ENCODE measurements around the gene AHR. TPM values are rescaled to one million over a fixed set of nuclear protein-coding genes. Genes with fewer than 3 reads are reported as not detected.

The AHR gene
- total RNA-seq, 4 donors from 2014 or later = 12.0 to 13.6 (median 13.1) TPM

DNA sequence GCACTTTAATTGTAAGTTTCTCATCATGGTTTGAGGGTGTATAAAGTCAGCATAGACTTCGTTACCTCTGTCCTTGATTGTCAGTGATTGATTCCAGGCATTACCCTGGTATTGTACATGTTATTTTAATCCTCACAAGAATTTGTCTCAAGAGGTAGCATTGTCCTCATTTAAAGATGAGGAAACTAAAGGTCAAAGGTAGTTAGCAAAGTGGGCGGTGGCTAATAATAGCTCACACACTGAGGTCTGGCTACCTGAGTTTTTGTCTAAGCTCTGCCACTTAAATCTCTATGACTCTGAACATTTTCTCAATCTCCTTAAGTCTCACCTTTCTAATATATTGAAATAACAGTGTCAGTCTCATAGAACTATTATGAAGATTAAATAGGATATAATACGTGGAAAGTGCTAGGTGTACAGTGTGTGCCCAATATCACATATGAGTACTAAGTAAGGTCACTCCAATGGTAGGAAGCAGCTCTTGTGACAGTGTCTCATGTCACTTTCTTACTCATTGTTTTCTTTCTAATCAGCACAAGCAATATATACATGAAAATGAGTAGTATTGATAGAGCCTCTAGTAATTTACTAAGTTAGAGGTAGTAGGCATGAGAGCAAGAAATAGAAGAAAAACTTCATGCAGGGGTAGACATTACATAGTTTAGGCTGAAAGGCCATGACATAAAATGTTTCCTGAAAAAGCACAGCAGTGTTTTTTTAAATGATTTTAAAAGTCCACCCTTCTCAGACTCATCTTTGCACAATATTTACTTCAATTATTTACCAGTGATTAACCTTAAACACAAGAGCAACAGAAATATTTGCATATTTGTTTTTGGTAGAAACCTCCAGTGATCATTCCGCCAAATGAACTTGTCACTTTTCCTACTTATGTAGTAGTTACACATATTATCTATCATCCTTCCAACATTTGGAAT, 21.0 kb downstream of the AHR start:
- H3K27me3 ChIP-seq = no peaks in the 10 kb centered on the region
- ATAC-seq (no peak), DNase-seq (no peak)
- in situ Hi-C loops (cut with MboI; ENCODE audit: low sequenced_read_pairs in 4 of 4) = loop anchor here in 1 of 4 donors (25.0 kb wide), 1 partner anchor 618 kb away; the partner anchor contains the start of gene SNX13
- no peaks in the 10 kb centered on the region for H3K36me3 ChIP-seq
- no peak overlapping the region for H3K27ac ChIP-seq
- intact Hi-C loops (cut with DNase I; ENCODE audit: low total_unique reads) = no loop called here
- H3K9me3 ChIP-seq = no peaks in the 10 kb centered on the region
- no peak overlapping the region for H3K4me3 ChIP-seq
- TF ChIP-seq POLR2A (IDR thresholded peaks at IDR 0.05) = no peak
- TF ChIP-seq, protein P1, sequence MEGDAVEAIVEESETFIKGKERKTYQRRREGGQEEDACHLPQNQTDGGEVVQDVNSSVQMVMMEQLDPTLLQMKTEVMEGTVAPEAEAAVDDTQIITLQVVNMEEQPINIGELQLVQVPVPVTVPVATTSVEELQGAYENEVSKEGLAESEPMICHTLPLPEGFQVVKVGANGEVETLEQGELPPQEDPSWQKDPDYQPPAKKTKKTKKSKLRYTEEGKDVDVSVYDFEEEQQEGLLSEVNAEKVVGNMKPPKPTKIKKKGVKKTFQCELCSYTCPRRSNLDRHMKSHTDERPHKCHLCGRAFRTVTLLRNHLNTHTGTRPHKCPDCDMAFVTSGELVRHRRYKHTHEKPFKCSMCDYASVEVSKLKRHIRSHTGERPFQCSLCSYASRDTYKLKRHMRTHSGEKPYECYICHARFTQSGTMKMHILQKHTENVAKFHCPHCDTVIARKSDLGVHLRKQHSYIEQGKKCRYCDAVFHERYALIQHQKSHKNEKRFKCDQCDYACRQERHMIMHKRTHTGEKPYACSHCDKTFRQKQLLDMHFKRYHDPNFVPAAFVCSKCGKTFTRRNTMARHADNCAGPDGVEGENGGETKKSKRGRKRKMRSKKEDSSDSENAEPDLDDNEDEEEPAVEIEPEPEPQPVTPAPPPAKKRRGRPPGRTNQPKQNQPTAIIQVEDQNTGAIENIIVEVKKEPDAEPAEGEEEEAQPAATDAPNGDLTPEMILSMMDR (IDR thresholded peaks at IDR 0.05 in 4 of 5, conservative IDR thresholded peaks at IDR 0.05 in 1 of 5) = no peak
- no peaks in the 10 kb centered on the region for H3K4me1 ChIP-seq

DNA sequence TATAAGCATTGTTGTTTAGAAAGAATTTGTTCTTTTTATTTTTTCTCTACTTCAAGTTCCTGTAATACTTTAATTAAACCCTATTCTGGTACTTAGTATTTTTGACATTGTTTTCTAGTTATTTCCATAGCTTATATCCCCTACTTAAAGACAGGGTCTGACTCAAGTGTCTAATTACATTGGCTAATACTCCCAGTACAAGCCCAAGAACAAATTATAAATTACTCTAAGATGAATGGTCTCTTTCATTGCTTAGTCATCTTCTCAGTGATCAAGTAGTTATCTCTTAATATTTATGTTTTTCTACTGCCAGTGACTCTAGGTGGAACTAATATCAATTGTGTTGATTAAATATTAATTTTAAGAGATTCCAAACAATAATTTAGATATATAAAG, 21.6 kb downstream of the AHR start:
- intact Hi-C loops (cut with DNase I; ENCODE audit: low total_unique reads) (no loop called here), in situ Hi-C loops (cut with MboI; ENCODE audit: low sequenced_read_pairs in 4 of 4) (loop anchor here in 1 of 4 donors (25.0 kb wide), 1 partner anchor 617 kb away; the partner anchor contains the start of gene SNX13)
- ATAC-seq = no peak
- Histone ChIP-seq H3K27me3 (no peaks in the 10 kb centered on the region), H3K36me3 (no peaks in the 10 kb centered on the region), H3K27ac (no peak overlapping the region), H3K9me3 (no peaks in the 10 kb centered on the region), H3K4me1 (no peaks in the 10 kb centered on the region), H3K4me3 (no peak overlapping the region)
- TF ChIP-seq, protein P1 (IDR thresholded peaks at IDR 0.05 in 4 of 5, conservative IDR thresholded peaks at IDR 0.05 in 1 of 5) = no peak
- TF ChIP-seq POLR2A (IDR thresholded peaks at IDR 0.05) = no peak
- no peak for DNase-seq

DNA sequence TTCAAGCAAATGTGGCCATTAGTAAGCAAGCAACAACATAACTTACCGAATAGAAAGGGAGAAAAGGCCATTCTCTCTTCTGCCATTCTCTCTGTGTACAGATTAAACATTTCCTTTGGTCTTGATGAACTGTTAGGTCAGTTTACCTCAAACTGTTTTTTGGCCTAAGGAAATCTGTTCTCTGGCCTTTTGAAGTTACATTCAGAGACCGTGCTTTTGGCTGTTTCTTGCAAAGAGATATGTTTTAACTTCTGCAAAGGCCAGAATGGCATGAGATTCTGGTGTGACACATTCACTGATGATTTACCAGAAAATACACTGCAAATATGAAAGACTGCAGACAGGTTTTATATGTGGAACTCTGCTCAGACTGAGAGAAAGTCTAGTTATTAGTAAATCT, 22.2 kb downstream of the AHR start:
- no peak for ATAC-seq
- Histone ChIP-seq H3K4me3 (no peak overlapping the region), H3K4me1 (no peaks in the 10 kb centered on the region), H3K9me3 (no peaks in the 10 kb centered on the region), H3K27ac (no peak overlapping the region), H3K36me3 (no peaks in the 10 kb centered on the region), H3K27me3 (no peaks in the 10 kb centered on the region)
- TF ChIP-seq POLR2A (IDR thresholded peaks at IDR 0.05) = no peak
- TF ChIP-seq, protein P1 (IDR thresholded peaks at IDR 0.05 in 4 of 5, conservative IDR thresholded peaks at IDR 0.05 in 1 of 5) = no peak
- in situ Hi-C loops (cut with MboI; ENCODE audit: low sequenced_read_pairs in 4 of 4) = loop anchor here in 1 of 4 donors (25.0 kb wide), 1 partner anchor 617 kb away; the partner anchor contains the start of gene SNX13
- intact Hi-C loops (cut with DNase I; ENCODE audit: low total_unique reads) = no loop called here
- no peak for DNase-seq

DNA sequence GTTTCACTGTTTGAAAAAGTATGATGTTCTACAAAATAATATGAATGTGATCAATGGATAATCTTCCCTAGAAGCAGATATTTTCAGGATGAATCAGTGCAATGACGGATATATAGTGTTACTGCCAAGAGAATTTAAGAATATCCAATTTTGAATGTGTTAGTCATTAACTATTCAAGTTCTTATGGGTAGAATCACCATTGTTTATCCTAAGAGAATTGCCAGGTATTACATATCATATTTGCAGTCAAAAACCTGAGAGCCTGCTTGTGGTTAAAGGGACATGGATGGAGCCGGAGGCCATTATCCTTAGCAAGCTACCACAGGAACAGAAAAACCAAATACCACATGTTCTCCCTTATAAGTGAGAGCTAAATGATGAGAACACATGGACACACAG, 26.9 kb downstream of the AHR start:
- intact Hi-C loops (cut with DNase I; ENCODE audit: low total_unique reads) = loop anchor here (2.0 kb wide), 1 partner anchor 13 kb away; no protein-coding TSS in a partner anchor
- Histone ChIP-seq H3K27ac (no peak overlapping the region), H3K9me3 (no peaks in the 10 kb centered on the region), H3K36me3 (no peaks in the 10 kb centered on the region), H3K4me3 (no peak overlapping the region), H3K4me1 (no peaks in the 10 kb centered on the region), H3K27me3 (no peaks in the 10 kb centered on the region)
- DNase-seq (no peak), ATAC-seq (no peak)
- TF ChIP-seq, protein P1 (IDR thresholded peaks at IDR 0.05 in 4 of 5, conservative IDR thresholded peaks at IDR 0.05 in 1 of 5) = no peak
- TF ChIP-seq POLR2A (IDR thresholded peaks at IDR 0.05) = no peak
- in situ Hi-C loops (cut with MboI; ENCODE audit: low sequenced_read_pairs in 4 of 4) = no loop called here

Data from gastrocnemius medialis (tissue), 4 donors.